Measurements from ENCODE around the gene CXCR5. TPM values are rescaled to one million over a fixed set of nuclear protein-coding genes. Genes with fewer than 3 reads are reported as not detected.

Gene CXCR5
- total RNA-seq, 1 donor from 2014 or later, result not detected

GRCh38 chr11:118897721-118898310, 14.1 kb downstream of the CXCR5 start:
- no peak for DNase-seq (ENCODE audit: low spot score)

DNA sequence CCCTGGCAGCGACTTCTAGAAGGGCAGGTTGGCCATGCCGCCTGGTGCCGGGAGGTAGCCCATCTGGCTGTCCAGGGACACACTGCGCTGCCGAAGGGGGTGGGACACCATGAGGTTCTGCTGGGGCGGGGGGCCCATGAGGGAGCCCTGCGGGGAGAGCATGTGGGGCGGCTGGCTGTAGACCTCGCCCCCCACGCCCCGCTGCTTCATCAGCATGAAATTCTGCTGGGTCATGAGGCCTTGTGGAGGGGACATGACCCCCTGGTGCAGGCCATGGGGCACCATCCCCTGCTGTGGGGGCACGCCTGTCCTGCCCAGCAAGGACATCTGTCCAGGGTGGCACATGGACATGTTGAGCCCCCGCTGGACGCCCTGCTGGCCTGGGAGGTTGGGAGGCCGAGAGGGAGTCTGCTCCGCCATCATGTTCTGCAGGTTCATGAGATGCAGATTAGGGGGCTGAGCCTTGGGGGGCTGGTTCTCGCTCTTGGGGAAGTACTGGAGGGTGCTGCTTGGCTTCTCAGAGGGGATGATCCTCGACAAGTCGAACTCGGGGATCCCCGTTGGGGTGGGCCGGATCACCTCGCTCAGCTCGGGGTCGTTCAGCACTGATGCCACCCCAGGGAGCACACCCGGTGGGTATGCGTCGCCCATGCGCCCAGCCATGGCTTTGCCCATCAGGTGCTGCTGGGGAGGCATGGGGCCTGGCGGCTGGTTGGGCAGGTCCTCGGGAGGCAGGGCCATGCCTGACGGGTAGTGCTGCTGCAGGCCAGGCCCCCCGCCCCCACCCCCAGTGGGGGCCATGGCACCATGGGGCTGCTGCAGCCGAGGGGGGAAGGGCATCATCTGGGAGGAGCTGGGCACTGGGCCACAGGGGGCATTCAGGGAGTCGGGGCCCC, 15.0 kb downstream of the CXCR5 start:
- no peak for DNase-seq (ENCODE audit: low spot score)

DNA sequence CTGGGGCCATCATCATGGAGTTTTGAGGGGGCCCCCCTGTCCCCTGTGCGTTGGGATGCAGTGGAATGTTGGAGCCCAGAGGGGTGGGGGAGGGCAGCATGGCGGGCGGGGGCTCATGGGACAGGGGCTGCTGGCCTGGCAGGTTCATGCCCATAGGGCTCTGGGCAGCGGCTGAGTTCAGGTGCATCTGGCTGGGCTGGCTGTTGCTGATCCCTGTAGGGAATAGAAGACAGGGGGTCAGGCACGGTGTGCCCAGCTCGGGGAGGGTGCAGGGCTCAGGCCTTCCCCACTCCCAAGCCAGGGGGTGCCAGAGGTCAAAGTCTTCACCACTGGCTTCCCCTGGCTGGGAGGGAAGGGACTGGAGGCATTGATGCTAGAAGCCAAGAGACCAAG, 15.6 kb downstream of the CXCR5 start:
- DNase-seq (ENCODE audit: low spot score), result no peak

DNA sequence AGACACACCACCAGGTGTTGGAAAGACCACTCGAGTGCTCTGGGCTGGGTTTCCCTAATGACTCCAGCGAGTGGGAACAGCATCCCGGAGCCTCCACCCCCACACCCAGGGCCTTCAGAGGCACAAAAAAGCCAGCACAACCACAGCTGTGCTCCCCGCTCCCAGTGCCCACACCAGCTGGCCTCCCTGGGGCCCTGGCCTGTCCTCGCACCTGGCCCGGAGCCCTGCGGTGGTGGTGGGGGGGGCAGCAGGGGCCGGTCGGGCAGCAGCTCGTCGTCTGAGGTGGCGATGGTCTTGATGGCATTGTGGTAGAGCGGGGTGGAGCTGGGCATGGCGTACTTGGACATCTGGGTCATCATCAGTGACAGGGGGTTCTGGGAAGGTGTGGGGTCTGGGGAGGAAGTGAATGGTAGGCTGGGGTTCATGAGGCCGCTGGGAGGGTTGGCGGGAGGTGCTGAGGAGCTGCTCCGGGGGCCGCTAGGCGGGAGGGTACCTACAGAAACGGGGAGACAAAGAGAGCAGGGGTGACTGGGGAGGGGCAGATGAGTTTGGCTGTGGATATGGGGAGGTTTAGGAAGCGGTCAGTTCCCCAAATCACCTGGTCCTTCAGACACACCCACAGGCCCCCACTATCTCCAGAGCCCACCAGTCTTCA, 16.1 kb downstream of the CXCR5 start:
- DNase-seq (ENCODE audit: low spot score), result no peak

DNA sequence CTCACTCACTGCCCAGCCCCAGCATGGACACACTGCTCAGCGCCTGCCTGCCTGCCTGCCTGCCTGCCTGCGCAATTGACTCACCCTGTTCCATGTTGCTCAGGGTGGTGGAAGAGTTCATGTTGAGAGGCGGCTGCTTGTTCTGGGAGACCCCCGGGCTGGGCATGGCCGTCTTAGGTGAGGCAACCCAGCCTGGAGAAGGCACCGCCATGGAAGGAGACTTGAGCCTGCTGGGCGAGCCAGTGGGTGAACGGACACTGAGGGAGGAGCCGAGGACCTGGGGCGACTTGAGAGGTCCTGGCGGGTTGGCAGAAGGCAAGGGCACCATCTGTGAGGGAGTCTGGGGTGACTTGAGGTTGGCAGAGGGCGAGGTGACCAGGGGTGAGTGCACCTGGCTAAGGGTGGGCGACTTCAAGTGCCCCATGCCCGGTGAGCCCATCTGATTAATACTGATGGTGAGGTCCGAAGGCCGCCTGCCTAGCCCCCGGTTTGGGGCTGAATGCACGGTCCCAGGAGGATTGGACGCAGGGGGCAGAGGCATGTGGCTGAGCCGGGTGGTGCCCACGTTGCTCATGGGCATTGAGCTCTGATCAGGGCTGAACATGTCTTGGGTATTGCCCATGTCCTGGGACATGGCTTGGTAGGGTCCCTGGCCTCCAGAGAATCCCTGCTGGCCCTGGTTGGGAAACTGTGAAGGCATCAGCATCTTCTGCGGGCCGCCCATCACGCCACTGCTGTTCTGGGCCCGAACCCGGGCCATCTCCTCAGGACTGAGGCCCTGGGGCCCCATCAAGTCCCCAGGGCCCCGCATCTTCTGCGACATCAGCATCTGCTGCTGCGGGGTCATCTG, 17.1 kb downstream of the CXCR5 start:
- no peak for DNase-seq (ENCODE audit: low spot score)

DNA sequence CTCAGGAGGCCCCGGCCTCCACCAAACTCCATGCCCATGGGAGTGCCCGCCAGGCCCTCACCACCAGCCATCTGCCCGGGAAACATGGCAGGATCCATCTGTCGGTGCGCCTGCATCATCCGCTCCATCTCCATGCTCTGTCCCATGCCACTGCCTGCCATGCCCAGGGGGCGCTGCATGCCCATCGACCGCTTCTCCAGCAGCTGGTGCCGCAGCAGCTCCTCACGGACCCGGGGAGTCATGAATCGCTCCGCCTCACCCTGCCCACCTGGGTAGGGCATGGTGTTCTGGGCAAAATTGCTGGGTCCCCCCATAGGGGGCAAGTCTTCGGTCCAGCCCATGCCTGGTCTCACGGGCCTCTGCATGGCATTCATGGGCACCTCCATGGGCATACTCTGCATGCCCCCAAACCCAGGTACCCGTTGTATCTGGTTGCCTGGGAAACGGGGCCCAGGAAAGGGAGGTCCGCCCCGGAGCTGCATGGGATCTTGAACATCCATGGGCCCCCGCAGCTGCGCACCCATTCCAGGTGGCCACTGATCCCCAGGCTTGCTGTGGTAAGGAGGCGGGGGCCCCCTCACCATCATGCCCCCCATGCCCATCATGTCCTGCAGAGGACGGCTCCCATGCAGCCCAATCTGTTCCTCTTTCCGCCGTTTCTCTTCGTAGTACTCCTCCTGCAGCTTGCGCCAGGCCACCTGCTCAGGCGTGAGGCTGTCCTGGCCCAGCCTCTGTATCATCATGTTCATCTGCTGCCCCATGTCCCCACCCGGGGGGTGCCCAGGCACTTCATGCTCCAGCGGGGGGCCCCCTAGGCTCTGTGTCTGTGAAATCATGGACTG, 18.0 kb downstream of the CXCR5 start:
- no peak for DNase-seq (ENCODE audit: low spot score)

DNA sequence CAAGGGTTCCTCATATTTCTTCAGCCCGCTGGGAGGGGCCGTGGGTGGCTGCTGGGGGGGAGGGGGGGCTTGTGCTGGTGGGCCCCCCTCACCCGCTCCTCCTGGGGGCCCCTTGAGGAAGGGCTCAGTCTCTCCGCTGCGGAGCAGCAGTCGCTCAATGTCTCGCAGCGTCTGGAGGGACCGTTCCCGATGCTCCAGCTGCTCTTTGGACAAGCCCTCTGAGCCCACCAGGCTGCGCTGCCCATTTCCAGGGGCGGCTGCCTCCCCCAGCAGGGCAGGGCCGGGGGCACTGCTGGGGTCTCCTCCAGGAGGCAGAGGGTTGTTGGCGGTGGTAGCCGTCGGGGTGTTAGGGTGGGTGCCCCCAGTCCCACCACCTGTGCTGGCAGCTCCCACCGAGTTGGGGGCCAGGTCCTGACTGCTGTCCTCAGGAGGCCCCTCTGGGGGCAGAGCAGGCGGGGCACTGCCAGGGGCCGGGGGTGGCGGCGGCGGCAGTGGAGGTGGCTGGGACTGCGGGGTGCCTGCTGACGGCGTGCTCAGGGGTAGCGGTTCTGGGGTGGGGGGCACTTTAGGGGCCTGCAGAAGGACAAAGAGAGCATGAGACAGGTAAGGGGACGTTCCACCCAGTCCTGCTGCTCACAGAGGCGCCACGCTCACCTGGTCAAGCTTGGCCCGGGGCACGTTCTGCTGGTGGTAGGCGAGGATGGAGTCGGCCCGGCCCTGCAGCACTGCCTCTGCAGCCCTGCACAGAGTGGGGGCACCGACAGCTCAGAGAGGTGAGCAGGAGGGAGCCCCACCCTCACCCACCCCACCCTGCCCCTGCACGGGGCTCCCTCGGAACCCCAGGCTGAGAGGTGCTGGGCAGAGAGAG, 18.9 kb downstream of the CXCR5 start:
- no peak for DNase-seq (ENCODE audit: low spot score)

- no peak for DNase-seq (ENCODE audit: low spot score)
These were observed 19.7 kb downstream of the CXCR5 start for GRCh38 chr11:118903204-118904015.

GRCh38 chr11:118907051-118908042, 23.7 kb downstream of the CXCR5 start:
- no peak for DNase-seq (ENCODE audit: low spot score)

DNA sequence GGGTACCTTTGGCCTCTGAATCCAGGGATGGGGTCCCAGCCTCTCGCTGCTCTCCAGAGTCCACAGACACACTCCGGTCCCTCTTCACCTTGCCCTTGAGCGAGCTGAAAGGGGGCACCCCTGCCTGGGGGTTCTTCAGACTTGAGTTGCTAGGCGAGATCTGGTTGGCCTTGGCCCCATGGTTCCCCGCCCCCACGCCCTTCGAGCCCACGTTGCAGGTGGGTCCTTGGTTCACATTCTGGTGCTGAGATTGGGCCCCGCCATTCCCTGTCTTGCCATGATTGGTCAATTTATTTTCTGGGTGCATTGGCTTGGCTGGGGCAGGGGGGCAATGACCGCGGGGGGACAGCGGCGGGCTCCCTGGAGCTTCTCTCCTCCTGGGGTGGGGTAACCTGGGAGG, 24.6 kb downstream of the CXCR5 start:
- no peak for DNase-seq (ENCODE audit: low spot score)

- no peak for DNase-seq (ENCODE audit: low spot score)
These were observed 25.4 kb downstream of the CXCR5 start for GRCh38 chr11:118908901-118909618.

DNA sequence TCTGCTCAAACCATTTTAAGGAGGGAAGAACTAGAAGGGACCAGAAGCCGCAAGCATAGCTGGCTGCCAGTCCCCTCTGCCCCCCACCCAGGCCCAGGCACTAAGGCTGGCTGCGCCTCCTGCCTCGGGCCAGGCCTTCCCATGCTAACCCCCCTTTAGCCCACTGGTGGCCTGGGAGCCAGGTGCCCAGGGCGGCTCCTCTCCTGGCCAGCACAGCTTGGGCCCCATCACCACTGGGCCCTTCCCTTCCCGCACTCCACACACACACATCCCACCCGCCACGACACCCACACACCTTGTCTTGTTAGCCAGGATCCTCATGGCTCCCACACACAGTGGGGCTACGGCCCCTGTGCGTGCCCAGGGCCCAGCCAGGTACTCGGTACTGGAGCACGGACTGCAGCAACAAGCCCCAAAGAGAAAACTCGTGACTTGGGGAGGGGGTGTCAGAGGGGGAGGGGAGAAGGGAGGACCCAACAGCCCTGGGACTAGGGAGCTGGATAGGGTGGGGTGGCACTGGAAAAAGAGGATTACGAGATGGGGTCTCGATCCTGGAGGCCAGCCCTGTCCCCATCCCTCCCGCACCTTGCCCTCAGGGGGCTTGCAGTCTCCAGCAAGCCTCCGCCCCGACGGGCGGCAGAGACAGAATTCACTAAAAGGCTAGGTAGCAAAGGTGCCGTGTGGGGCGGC, 26.1 kb downstream of the CXCR5 start:
- DNase-seq (ENCODE audit: low spot score), result no peak

DNA sequence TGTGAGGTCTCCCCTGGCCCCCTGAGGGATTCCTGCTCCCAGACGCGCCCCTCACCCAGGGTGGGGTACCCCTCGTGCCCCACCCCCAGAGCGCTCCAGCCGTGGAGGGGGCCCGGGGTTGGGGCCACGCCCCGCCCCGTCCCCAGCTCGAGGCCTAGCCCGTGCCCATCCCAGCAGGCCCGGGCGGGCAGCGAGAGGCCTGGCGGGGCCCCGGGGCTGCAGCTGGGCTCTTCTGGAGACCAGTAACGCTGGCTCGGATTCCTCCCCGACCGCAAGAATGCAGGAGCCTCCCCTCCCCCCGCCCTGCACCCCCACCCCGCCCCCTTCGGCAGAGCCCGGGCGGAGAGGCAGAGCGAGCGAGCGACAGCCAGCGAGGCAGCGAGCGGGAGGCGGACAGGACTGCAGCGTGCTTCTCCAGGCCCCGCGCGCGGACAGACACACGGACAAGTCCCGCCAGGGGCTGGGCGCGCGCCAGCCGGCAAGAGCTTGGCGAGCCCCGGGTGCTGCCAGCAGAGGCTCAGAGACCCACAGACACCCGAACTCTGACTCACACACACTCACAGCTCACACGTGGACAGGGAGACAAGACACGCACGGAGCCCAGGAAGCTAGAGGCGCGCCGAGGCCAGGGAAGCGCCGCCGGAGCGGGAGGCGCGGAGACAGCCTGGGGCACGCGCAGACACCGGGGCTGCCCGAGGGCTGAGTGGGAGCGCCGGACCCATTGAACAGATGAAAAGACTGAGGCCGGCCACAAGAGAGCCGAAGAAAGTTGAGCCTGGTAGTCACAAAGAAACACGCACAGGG, 26.8 kb downstream of the CXCR5 start:
- DNase-seq (ENCODE audit: low spot score), result no peak

- DNase-seq (ENCODE audit: low spot score), result no peak
These were observed 27.6 kb downstream of the CXCR5 start for GRCh38 chr11:118911113-118911879.
